ENCODE results near the gene UBE2Q1. TPM values are rescaled to one million over a fixed set of nuclear protein-coding genes. Genes with fewer than 3 reads are reported as not detected.

The UBE2Q1 gene
- polyA plus RNA-seq, 2 of the 4 experiments (the other 2 are of a cell fraction), result 17.6 to 49.7 TPM

DNA sequence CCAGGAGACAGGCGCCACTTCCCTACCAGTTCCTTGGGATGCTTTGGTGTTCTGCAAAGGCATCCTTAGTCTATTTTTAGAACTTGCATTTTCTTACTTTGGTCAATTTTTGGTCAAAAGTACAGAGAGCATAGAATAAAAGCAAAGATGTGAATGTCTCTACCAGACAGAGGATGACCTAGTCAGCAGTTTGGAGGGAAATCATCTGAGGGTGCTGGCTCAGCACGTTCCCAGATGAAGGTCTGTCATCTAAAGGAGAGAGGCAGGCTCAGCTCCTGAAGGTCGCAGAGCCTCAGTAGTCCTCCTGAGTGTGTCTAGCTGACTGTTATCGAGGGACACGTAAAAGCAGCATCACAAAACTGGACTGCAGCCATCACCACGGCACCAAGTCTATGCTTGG lies 24.4 kb upstream of the UBE2Q1 start:
- no peak overlapping the region for H3K27ac ChIP-seq
- 94% methylated on average over 6 of the region's 6 CpGs for WGBS (ENCODE audit: missing lambda C conversion rate)
- CTCF ChIA-PET, result interaction anchor here (1.1 kb wide), 1 partner anchor 23 kb away, joined by 5 read pairs; no protein-coding TSS in a partner anchor
- no peaks in the 10 kb centered on the region for H3K9me3 ChIP-seq
- ATAC-seq (no peak), FAIRE-seq (no peak), DNase-seq (ENCODE audit: low read depth in 1 of 2, low spot score in 1 of 2) (no peak)
- no peak overlapping the region for H3K4me2 ChIP-seq
- H3K4me1 ChIP-seq, result no peaks in the 10 kb centered on the region
- peak; percentile 40 for TF ChIP-seq MAFK (IDR thresholded peaks at IDR 0.05; ENCODE audit: partially characterized antibody)
- no peak for TF ChIP-seq FOSL2 (IDR thresholded peaks at IDR 0.05)
- no peak for TF ChIP-seq FOSL2 (CRISPR knock-in tag; IDR thresholded peaks at IDR 0.05)
- no peak for TF ChIP-seq BHLHE40 (IDR thresholded peaks at IDR 0.05; ENCODE audit: low read depth, low read length)
- H3K4me3 ChIP-seq, result no peak overlapping the region
- POLR2A ChIA-PET, result no interaction called here

DNA sequence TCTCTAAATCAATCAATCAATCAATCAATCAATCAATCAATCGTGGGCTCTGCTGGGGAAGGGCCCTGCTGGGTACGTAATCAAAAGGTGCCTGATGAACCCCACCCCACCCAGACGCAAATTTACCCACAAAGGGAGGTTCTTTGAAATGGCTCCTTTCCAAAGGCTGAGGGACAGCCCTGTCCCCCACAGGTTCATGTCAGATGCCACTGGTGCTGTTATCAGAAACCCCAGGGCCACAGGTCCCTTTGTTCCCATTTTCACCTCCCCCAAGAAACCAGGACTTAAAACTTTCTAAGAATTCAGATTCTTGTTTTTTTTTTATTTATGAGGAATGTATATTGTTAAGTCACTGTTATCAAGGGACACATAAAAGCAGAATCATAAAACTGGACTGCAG lies 23.3 kb upstream of the UBE2Q1 start:
- CTCF ChIA-PET, result interaction anchor here (1.1 kb wide), 1 partner anchor 22 kb away, joined by 5 read pairs; no protein-coding TSS in a partner anchor
- POLR2A ChIA-PET, result no interaction called here
- TF ChIP-seq NPAS2 (CRISPR knock-in tag; IDR thresholded peaks at IDR 0.05; ENCODE audit: borderline replicate concordance) (no peak), HOXA7 (CRISPR knock-in tag; IDR thresholded peaks at IDR 0.05) (no peak)
- TF ChIP-seq, protein P1, sequence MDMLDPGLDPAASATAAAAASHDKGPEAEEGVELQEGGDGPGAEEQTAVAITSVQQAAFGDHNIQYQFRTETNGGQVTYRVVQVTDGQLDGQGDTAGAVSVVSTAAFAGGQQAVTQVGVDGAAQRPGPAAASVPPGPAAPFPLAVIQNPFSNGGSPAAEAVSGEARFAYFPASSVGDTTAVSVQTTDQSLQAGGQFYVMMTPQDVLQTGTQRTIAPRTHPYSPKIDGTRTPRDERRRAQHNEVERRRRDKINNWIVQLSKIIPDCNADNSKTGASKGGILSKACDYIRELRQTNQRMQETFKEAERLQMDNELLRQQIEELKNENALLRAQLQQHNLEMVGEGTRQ (IDR thresholded peaks at IDR 0.05), result no peak
- DNase-seq (ENCODE audit: low read depth in 1 of 2, low spot score in 1 of 2) (no peak), ATAC-seq (no peak), FAIRE-seq (no peak)
- Histone ChIP-seq H3K27ac (no peak overlapping the region), H3K4me1 (no peaks in the 10 kb centered on the region), H3K9me3 (no peaks in the 10 kb centered on the region), H3K4me2 (no peak overlapping the region), H3K4me3 (no peak overlapping the region)
- WGBS (ENCODE audit: missing lambda C conversion rate), result 91% methylated on average over 3 of the region's 3 CpGs

DNA sequence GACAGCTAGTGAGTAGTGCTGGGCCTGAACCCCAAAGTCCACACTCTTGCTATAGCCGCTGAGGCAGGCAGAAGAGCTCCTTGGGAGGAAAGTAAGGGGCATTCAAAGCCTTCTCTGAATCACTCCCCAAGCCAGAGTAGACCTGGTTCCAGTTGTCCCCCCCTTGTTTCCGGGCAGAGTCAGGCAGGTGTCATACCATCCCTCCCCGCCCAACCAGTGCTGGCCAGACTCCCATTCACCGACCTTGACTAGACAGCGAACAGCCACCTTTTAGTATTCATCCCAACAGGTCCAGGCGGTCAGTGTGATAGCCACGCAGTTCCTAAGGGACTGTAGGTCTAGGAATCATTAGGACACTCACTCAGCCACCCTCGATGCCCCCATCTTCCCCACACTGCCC lies 20.9 kb upstream of the UBE2Q1 start:
- ATAC-seq (no peak), FAIRE-seq (no peak), DNase-seq (ENCODE audit: low read depth in 1 of 2, low spot score in 1 of 2) (no peak)
- ChIA-PET POLR2A (no interaction called here), CTCF (interaction anchor here (0.6 to 2.3 kb wide), 4 partner anchors 11 to 339 kb away, joined by 3 to 5 read pairs (median 3); no protein-coding TSS in a partner anchor)
- no peak overlapping the region for H3K4me2 ChIP-seq
- WGBS (ENCODE audit: missing lambda C conversion rate), result 93% methylated on average over 8 of the region's 8 CpGs
- H3K9me3 ChIP-seq, result no peaks in the 10 kb centered on the region
- no peak overlapping the region for H3K27ac ChIP-seq
- TF ChIP-seq GATA3 (IDR thresholded peaks at IDR 0.05; ENCODE audit: borderline replicate concordance) (no peak), FOSB (CRISPR knock-in tag; IDR thresholded peaks at IDR 0.05) (no peak), RNF2 (IDR thresholded peaks at IDR 0.05; ENCODE audit: borderline replicate concordance, low read depth) (no peak), KDM5A (IDR thresholded peaks at IDR 0.05) (no peak), FOSL2 (IDR thresholded peaks at IDR 0.05) (no peak), FOSL2 (CRISPR knock-in tag; IDR thresholded peaks at IDR 0.05) (no peak), ZC3H11A (IDR thresholded peaks at IDR 0.05) (no peak), BHLHE40 (IDR thresholded peaks at IDR 0.05; ENCODE audit: low read depth, low read length) (no peak), CBX8 (IDR thresholded peaks at IDR 0.05) (no peak), MAFK (IDR thresholded peaks at IDR 0.05; ENCODE audit: partially characterized antibody) (no peak), TP53 (CRISPR knock-in tag; IDR thresholded peaks at IDR 0.05) (no peak), CEBPB (IDR thresholded peaks at IDR 0.05) (no peak), RAD21 (conservative IDR thresholded peaks at IDR 0.05 in 1 of 2, IDR thresholded peaks at IDR 0.05 in 1 of 2) (no peak), RFX5 (IDR thresholded peaks at IDR 0.05) (no peak), SMC3 (IDR thresholded peaks at IDR 0.05) (no peak)
- TF ChIP-seq, protein P2, sequence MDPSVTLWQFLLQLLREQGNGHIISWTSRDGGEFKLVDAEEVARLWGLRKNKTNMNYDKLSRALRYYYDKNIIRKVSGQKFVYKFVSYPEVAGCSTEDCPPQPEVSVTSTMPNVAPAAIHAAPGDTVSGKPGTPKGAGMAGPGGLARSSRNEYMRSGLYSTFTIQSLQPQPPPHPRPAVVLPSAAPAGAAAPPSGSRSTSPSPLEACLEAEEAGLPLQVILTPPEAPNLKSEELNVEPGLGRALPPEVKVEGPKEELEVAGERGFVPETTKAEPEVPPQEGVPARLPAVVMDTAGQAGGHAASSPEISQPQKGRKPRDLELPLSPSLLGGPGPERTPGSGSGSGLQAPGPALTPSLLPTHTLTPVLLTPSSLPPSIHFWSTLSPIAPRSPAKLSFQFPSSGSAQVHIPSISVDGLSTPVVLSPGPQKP (IDR thresholded peaks at IDR 0.05; ENCODE audit: low read depth, low read length), result no peak
- TF ChIP-seq, protein P3, sequence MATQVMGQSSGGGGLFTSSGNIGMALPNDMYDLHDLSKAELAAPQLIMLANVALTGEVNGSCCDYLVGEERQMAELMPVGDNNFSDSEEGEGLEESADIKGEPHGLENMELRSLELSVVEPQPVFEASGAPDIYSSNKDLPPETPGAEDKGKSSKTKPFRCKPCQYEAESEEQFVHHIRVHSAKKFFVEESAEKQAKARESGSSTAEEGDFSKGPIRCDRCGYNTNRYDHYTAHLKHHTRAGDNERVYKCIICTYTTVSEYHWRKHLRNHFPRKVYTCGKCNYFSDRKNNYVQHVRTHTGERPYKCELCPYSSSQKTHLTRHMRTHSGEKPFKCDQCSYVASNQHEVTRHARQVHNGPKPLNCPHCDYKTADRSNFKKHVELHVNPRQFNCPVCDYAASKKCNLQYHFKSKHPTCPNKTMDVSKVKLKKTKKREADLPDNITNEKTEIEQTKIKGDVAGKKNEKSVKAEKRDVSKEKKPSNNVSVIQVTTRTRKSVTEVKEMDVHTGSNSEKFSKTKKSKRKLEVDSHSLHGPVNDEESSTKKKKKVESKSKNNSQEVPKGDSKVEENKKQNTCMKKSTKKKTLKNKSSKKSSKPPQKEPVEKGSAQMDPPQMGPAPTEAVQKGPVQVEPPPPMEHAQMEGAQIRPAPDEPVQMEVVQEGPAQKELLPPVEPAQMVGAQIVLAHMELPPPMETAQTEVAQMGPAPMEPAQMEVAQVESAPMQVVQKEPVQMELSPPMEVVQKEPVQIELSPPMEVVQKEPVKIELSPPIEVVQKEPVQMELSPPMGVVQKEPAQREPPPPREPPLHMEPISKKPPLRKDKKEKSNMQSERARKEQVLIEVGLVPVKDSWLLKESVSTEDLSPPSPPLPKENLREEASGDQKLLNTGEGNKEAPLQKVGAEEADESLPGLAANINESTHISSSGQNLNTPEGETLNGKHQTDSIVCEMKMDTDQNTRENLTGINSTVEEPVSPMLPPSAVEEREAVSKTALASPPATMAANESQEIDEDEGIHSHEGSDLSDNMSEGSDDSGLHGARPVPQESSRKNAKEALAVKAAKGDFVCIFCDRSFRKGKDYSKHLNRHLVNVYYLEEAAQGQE (IDR thresholded peaks at IDR 0.05), result no peak
- H3K4me3 ChIP-seq, result no peak overlapping the region
- H3K4me1 ChIP-seq, result no peaks in the 10 kb centered on the region
